ENCODE data around the gene LAPTM5.
A peak's percentile ranks its signal among the peaks of the same experiment; 100 is the strongest.

LAPTM5 gene

GRCh38 chr1:30721341-30721793, 36.2 kb downstream of the LAPTM5 start:
- TF ChIP-seq CTCF (IDR thresholded peaks at IDR 0.05; ENCODE audit: insufficient read depth, missing control alignments): no peak
- no peak for FAIRE-seq
- no peak for DNase-seq (ENCODE audit: insufficient read length, low spot score)

- no peak for TF ChIP-seq CTCF (IDR thresholded peaks at IDR 0.05; ENCODE audit: insufficient read depth, missing control alignments)
- DNase-seq (ENCODE audit: insufficient read length, low spot score): no peak
- FAIRE-seq: no peak
Measured at GRCh38 chr1:30720271-30721223, 37.0 kb downstream of the LAPTM5 start.

- TF ChIP-seq CTCF (IDR thresholded peaks at IDR 0.05; ENCODE audit: insufficient read depth, missing control alignments): no peak
- DNase-seq (ENCODE audit: insufficient read length, low spot score) (no peak), FAIRE-seq (no peak)
Measured at GRCh38 chr1:30719406-30720270, 37.9 kb downstream of the LAPTM5 start.

- TF ChIP-seq CTCF (IDR thresholded peaks at IDR 0.05; ENCODE audit: insufficient read depth, missing control alignments): peak; percentile 84
- FAIRE-seq: no peak
- no peak for DNase-seq (ENCODE audit: insufficient read length, low spot score)
Measured at GRCh38 chr1:30718636-30719405, 38.8 kb downstream of the LAPTM5 start.

- peak; percentile 47 for DNase-seq (ENCODE audit: insufficient read length, low spot score)
- FAIRE-seq: no peak
- no peak for TF ChIP-seq CTCF (IDR thresholded peaks at IDR 0.05; ENCODE audit: insufficient read depth, missing control alignments)
Measured at GRCh38 chr1:30718091-30718635, 39.4 kb downstream of the LAPTM5 start.

- TF ChIP-seq CTCF (IDR thresholded peaks at IDR 0.05; ENCODE audit: insufficient read depth, missing control alignments): no peak
- FAIRE-seq (no peak), DNase-seq (ENCODE audit: insufficient read length, low spot score) (no peak)
Measured at GRCh38 chr1:30716646-30717045, 40.9 kb downstream of the LAPTM5 start.

Measured in D721Med (cell line).